ENCODE results near the gene KAZN.
A peak's percentile ranks its signal among the peaks of the same experiment; 100 is the strongest.

KAZN gene

GRCh38 chr1:14661222-14661621 lies 62.7 kb downstream of the KAZN start:
- H2BK120ac ChIP-seq (ENCODE audit: low read depth, low read length): no peak overlapping the region
- H3K18ac ChIP-seq (ENCODE audit: low read depth in 1 of 2, low read length in 2 of 2): no peak overlapping the region
- no peak overlapping the region for H2BK5ac ChIP-seq (ENCODE audit: low read depth, low read length, poor library complexity, severe bottlenecking)
- no peak overlapping the region for H4K8ac ChIP-seq (ENCODE audit: low read length)
- H2BK12ac ChIP-seq (ENCODE audit: low read length in 2 of 2): no peak overlapping the region
- no peak overlapping the region for H3K4me2 ChIP-seq (ENCODE audit: low read length, poor library complexity, severe bottlenecking)
- H3K4me1 ChIP-seq (ENCODE audit: control insufficient read depth, insufficient read depth, low read depth, low read length): no peaks in the 10 kb centered on the region
- no peaks in the 10 kb centered on the region for H3K79me1 ChIP-seq (replicated peaks; ENCODE audit: low read length, poor library complexity, severe bottlenecking)
- H3K27me3 ChIP-seq (ENCODE audit: control insufficient read depth in 1 of 2, insufficient read depth in 1 of 2, low read length in 2 of 2): peaks cover 0 to 5% of the 10 kb centered on the region in 2 experiments
- DNase-seq: no peak
- no peak overlapping the region for H3K27ac ChIP-seq (ENCODE audit: low read length, poor library complexity, severe bottlenecking)
- no peak overlapping the region for H3K4me3 ChIP-seq (ENCODE audit: insufficient read depth in 1 of 2, low read depth in 1 of 2, low read length in 2 of 2)
- no peak overlapping the region for H4K91ac ChIP-seq (ENCODE audit: low read length)
- H2AFZ ChIP-seq (ENCODE audit: low read depth, low read length): no peak overlapping the region
- H2BK15ac ChIP-seq (ENCODE audit: low read depth, poor library complexity, severe bottlenecking): no peak overlapping the region
- no peak overlapping the region for H3K4ac ChIP-seq (ENCODE audit: low read depth in 1 of 2, low read length in 2 of 2)
- H3K36me3 ChIP-seq (ENCODE audit: control insufficient read depth in 1 of 2, insufficient read depth in 2 of 2, low read depth in 1 of 2, low read length in 2 of 2): no peaks in the 10 kb centered on the region
- H3K14ac ChIP-seq (ENCODE audit: low read length in 2 of 2): no peak overlapping the region
- 77% methylated on average over 2 of the region's 2 CpGs for WGBS
- no peak overlapping the region for H2AK5ac ChIP-seq (ENCODE audit: low read length, severe bottlenecking)
- no peaks in the 10 kb centered on the region for H3K9me3 ChIP-seq (ENCODE audit: control insufficient read depth, low read length)
- no peak overlapping the region for H3K23ac ChIP-seq (ENCODE audit: low read length in 2 of 2)
- H3K9ac ChIP-seq (ENCODE audit: low read length): peak overlapping the region; percentile 33

GRCh38 chr1:14662116-14662515 lies 63.6 kb downstream of the KAZN start:
- H4K8ac ChIP-seq (ENCODE audit: low read length): no peak overlapping the region
- no peak overlapping the region for H3K27ac ChIP-seq (ENCODE audit: low read length, poor library complexity, severe bottlenecking)
- H4K91ac ChIP-seq (ENCODE audit: low read length): no peak overlapping the region
- H3K79me1 ChIP-seq (replicated peaks; ENCODE audit: low read length, poor library complexity, severe bottlenecking): no peaks in the 10 kb centered on the region
- no peak overlapping the region for H2BK120ac ChIP-seq (ENCODE audit: low read depth, low read length)
- no peaks in the 10 kb centered on the region for H3K4me1 ChIP-seq (ENCODE audit: control insufficient read depth, insufficient read depth, low read depth, low read length)
- H3K4me3 ChIP-seq (ENCODE audit: insufficient read depth in 1 of 2, low read depth in 1 of 2, low read length in 2 of 2): no peak overlapping the region
- no peak for DNase-seq
- no peak overlapping the region for H2BK5ac ChIP-seq (ENCODE audit: low read depth, low read length, poor library complexity, severe bottlenecking)
- no peak overlapping the region for H2AK5ac ChIP-seq (ENCODE audit: low read length, severe bottlenecking)
- H3K9me3 ChIP-seq (ENCODE audit: control insufficient read depth, low read length): no peaks in the 10 kb centered on the region
- no peak overlapping the region for H3K4me2 ChIP-seq (ENCODE audit: low read length, poor library complexity, severe bottlenecking)
- H3K23ac ChIP-seq (ENCODE audit: low read length in 2 of 2): no peak overlapping the region
- H2BK12ac ChIP-seq (ENCODE audit: low read length in 2 of 2): no peak overlapping the region
- H3K9ac ChIP-seq (ENCODE audit: low read length): no peak overlapping the region
- H2BK15ac ChIP-seq (ENCODE audit: low read depth, poor library complexity, severe bottlenecking): no peak overlapping the region
- no peaks in the 10 kb centered on the region for H3K36me3 ChIP-seq (ENCODE audit: control insufficient read depth in 1 of 2, insufficient read depth in 2 of 2, low read depth in 1 of 2, low read length in 2 of 2)
- no peak overlapping the region for H3K4ac ChIP-seq (ENCODE audit: low read depth in 1 of 2, low read length in 2 of 2)
- no peak overlapping the region for H2AFZ ChIP-seq (ENCODE audit: low read depth, low read length)
- H3K14ac ChIP-seq (ENCODE audit: low read length in 2 of 2): no peak overlapping the region
- WGBS: 91% methylated on average over 7 of the region's 9 CpGs
- H3K27me3 ChIP-seq (ENCODE audit: control insufficient read depth in 1 of 2, insufficient read depth in 1 of 2, low read length in 2 of 2): peaks cover 0 to 5% of the 10 kb centered on the region in 2 experiments
- H3K18ac ChIP-seq (ENCODE audit: low read depth in 1 of 2, low read length in 2 of 2): no peak overlapping the region

- no peaks in the 10 kb centered on the region for H3K4me1 ChIP-seq (ENCODE audit: control insufficient read depth, insufficient read depth, low read depth, low read length)
- H4K8ac ChIP-seq (ENCODE audit: low read length): no peak overlapping the region
- H3K9me3 ChIP-seq (ENCODE audit: control insufficient read depth, low read length): no peaks in the 10 kb centered on the region
- H2BK15ac ChIP-seq (ENCODE audit: low read depth, poor library complexity, severe bottlenecking): no peak overlapping the region
- WGBS: 94% methylated on average over 5 of the region's 6 CpGs
- H3K4ac ChIP-seq (ENCODE audit: low read depth in 1 of 2, low read length in 2 of 2): no peak overlapping the region
- no peak overlapping the region for H3K4me3 ChIP-seq (ENCODE audit: insufficient read depth in 1 of 2, low read depth in 1 of 2, low read length in 2 of 2)
- no peak overlapping the region for H2AK5ac ChIP-seq (ENCODE audit: low read length, severe bottlenecking)
- H3K23ac ChIP-seq (ENCODE audit: low read length in 2 of 2): no peak overlapping the region
- DNase-seq: no peak
- no peak overlapping the region for H3K14ac ChIP-seq (ENCODE audit: low read length in 2 of 2)
- peaks cover 0 to 8% of the 10 kb centered on the region in 2 experiments for H3K27me3 ChIP-seq (ENCODE audit: control insufficient read depth in 1 of 2, insufficient read depth in 1 of 2, low read length in 2 of 2)
- H2AFZ ChIP-seq (ENCODE audit: low read depth, low read length): no peak overlapping the region
- no peak overlapping the region for H3K27ac ChIP-seq (ENCODE audit: low read length, poor library complexity, severe bottlenecking)
- no peaks in the 10 kb centered on the region for H3K79me1 ChIP-seq (replicated peaks; ENCODE audit: low read length, poor library complexity, severe bottlenecking)
- no peak overlapping the region for H2BK5ac ChIP-seq (ENCODE audit: low read depth, low read length, poor library complexity, severe bottlenecking)
- no peak overlapping the region for H3K9ac ChIP-seq (ENCODE audit: low read length)
- H3K4me2 ChIP-seq (ENCODE audit: low read length, poor library complexity, severe bottlenecking): no peak overlapping the region
- H4K91ac ChIP-seq (ENCODE audit: low read length): no peak overlapping the region
- H2BK12ac ChIP-seq (ENCODE audit: low read length in 2 of 2): no peak overlapping the region
- H3K18ac ChIP-seq (ENCODE audit: low read depth in 1 of 2, low read length in 2 of 2): no peak overlapping the region
- H2BK120ac ChIP-seq (ENCODE audit: low read depth, low read length): no peak overlapping the region
- no peaks in the 10 kb centered on the region for H3K36me3 ChIP-seq (ENCODE audit: control insufficient read depth in 1 of 2, insufficient read depth in 2 of 2, low read depth in 1 of 2, low read length in 2 of 2)
Observed at GRCh38 chr1:14663773-14664172, 65.3 kb downstream of the KAZN start.

- no peaks in the 10 kb centered on the region for H3K4me1 ChIP-seq (ENCODE audit: control insufficient read depth, insufficient read depth, low read depth, low read length)
- H2AFZ ChIP-seq (ENCODE audit: low read depth, low read length): no peak overlapping the region
- DNase-seq: no peak
- no peak overlapping the region for H3K9ac ChIP-seq (ENCODE audit: low read length)
- H3K27ac ChIP-seq (ENCODE audit: low read length, poor library complexity, severe bottlenecking): no peak overlapping the region
- no peak overlapping the region for H2AK5ac ChIP-seq (ENCODE audit: low read length, severe bottlenecking)
- no peaks in the 10 kb centered on the region for H3K36me3 ChIP-seq (ENCODE audit: control insufficient read depth in 1 of 2, insufficient read depth in 2 of 2, low read depth in 1 of 2, low read length in 2 of 2)
- no peak overlapping the region for H4K8ac ChIP-seq (ENCODE audit: low read length)
- H2BK12ac ChIP-seq (ENCODE audit: low read length in 2 of 2): no peak overlapping the region
- no peak overlapping the region for H2BK5ac ChIP-seq (ENCODE audit: low read depth, low read length, poor library complexity, severe bottlenecking)
- H3K79me1 ChIP-seq (replicated peaks; ENCODE audit: low read length, poor library complexity, severe bottlenecking): no peaks in the 10 kb centered on the region
- no peak overlapping the region for H2BK120ac ChIP-seq (ENCODE audit: low read depth, low read length)
- H3K9me3 ChIP-seq (ENCODE audit: control insufficient read depth, low read length): no peaks in the 10 kb centered on the region
- no peak overlapping the region for H3K4me3 ChIP-seq (ENCODE audit: insufficient read depth in 1 of 2, low read depth in 1 of 2, low read length in 2 of 2)
- no peak overlapping the region for H3K14ac ChIP-seq (ENCODE audit: low read length in 2 of 2)
- no peak overlapping the region for H4K91ac ChIP-seq (ENCODE audit: low read length)
- H3K4ac ChIP-seq (ENCODE audit: low read depth in 1 of 2, low read length in 2 of 2): no peak overlapping the region
- H3K27me3 ChIP-seq (ENCODE audit: control insufficient read depth in 1 of 2, insufficient read depth in 1 of 2, low read length in 2 of 2): peaks cover 0 to 33% of the 10 kb centered on the region in 2 experiments
- H3K4me2 ChIP-seq (ENCODE audit: low read length, poor library complexity, severe bottlenecking): no peak overlapping the region
- no peak overlapping the region for H3K23ac ChIP-seq (ENCODE audit: low read length in 2 of 2)
- H3K18ac ChIP-seq (ENCODE audit: low read depth in 1 of 2, low read length in 2 of 2): no peak overlapping the region
- no peak overlapping the region for H2BK15ac ChIP-seq (ENCODE audit: low read depth, poor library complexity, severe bottlenecking)
- 51% methylated on average over 6 of the region's 6 CpGs for WGBS
Observed at GRCh38 chr1:14666373-14666772, 67.9 kb downstream of the KAZN start.
